ENCODE measurements around the gene TRAF3IP1.
"Not testable (repeated sequence)": the region's sequence is repeated elsewhere in the genome, so short reads cannot be mapped to it uniquely, and the experiment has no call there.

The TRAF3IP1 gene

GRCh38 chr2:238426568-238427434, 106.5 kb downstream of the TRAF3IP1 start, which contains the start of gene ASB1:
TSS of gene ASB1 (plus strand) at chr2:238426927. CDS start at chr2:238427071, 144 bp downstream.
- peak; percentile 40 for DNase-seq (ENCODE audit: low read depth, low spot score)

- no peak for DNase-seq (ENCODE audit: low read depth, low spot score)
These were observed 107.3 kb downstream of the TRAF3IP1 start for GRCh38 chr2:238427435-238428162.

GRCh38 chr2:238428866-238429265, 108.5 kb downstream of the TRAF3IP1 start:
- no peak for DNase-seq (ENCODE audit: low read depth, low spot score)

GRCh38 chr2:238430781-238431180, 110.5 kb downstream of the TRAF3IP1 start:
- no peak for DNase-seq (ENCODE audit: low read depth, low spot score)

- no peak for DNase-seq (ENCODE audit: low read depth, low spot score)
These were observed 111.1 kb downstream of the TRAF3IP1 start for GRCh38 chr2:238431456-238431855.

- DNase-seq (ENCODE audit: low read depth, low spot score) = no peak
These were observed 113.1 kb downstream of the TRAF3IP1 start for GRCh38 chr2:238433300-238433915.

GRCh38 chr2:238433941-238434845, 113.9 kb downstream of the TRAF3IP1 start:
- DNase-seq (ENCODE audit: low read depth, low spot score) = no peak

GRCh38 chr2:238434846-238435751, 114.8 kb downstream of the TRAF3IP1 start:
- no peak for DNase-seq (ENCODE audit: low read depth, low spot score)

- DNase-seq (ENCODE audit: low read depth, low spot score) = no peak
These were observed 115.4 kb downstream of the TRAF3IP1 start for GRCh38 chr2:238435752-238436096.

- DNase-seq (ENCODE audit: low read depth, low spot score) = peak; percentile 16
These were observed 118.8 kb downstream of the TRAF3IP1 start for GRCh38 chr2:238438856-238439849.

- DNase-seq (ENCODE audit: low read depth, low spot score) = no peak
These were observed 119.6 kb downstream of the TRAF3IP1 start for GRCh38 chr2:238439917-238440316.

- no peak for DNase-seq (ENCODE audit: low read depth, low spot score)
These were observed 120.0 kb downstream of the TRAF3IP1 start for GRCh38 chr2:238440331-238440730.

GRCh38 chr2:238440767-238441166, 120.4 kb downstream of the TRAF3IP1 start:
- no peak for DNase-seq (ENCODE audit: low read depth, low spot score)

GRCh38 chr2:238441262-238442114, 121.2 kb downstream of the TRAF3IP1 start:
- DNase-seq (ENCODE audit: low read depth, low spot score) = no peak

- DNase-seq (ENCODE audit: low read depth, low spot score) = not testable (repeated sequence)
These were observed 121.9 kb downstream of the TRAF3IP1 start for GRCh38 chr2:238442257-238442656.

GRCh38 chr2:238444242-238444641, 123.9 kb downstream of the TRAF3IP1 start:
- DNase-seq (ENCODE audit: low read depth, low spot score) = no peak

GRCh38 chr2:238445409-238446190, 125.3 kb downstream of the TRAF3IP1 start:
- DNase-seq (ENCODE audit: low read depth, low spot score) = no peak

Measured in activated CD4-positive, CD25-positive, alpha-beta regulatory T cell treated with anti-CD3 and anti-CD28 coated beads, Interleukin-2, amount 50 U/mL, for 16 hours (primary cell).